Liver (tissue), 9 donors: Measurements from ENCODE around the gene PHKG2. TPM values are rescaled to one million over a fixed set of nuclear protein-coding genes. Genes with fewer than 3 reads are reported as not detected.

Experiments used
- DNase-seq: peaks from one replicate; pipeline ENCODE4 v3.0.0-alpha.2; 2017; ENCODE audit warnings: low spot score
- H3K27ac ChIP-seq, 2 donors: one replicate each; pipeline ENCODE4 v1.7.0; 2013; ENCODE audit warnings: inconsistent platforms in 2 of 2, low read length in 2 of 2, control low read depth in 1 of 2, low read depth in 1 of 2, mild to moderate bottlenecking in 1 of 2
- H3K27me3 ChIP-seq, 4 donors: one replicate each; pipeline versions ENCODE4 v1.6.1 to v1.7.0; 2013; ENCODE audit warnings: low read length in 3 of 4, inconsistent platforms in 1 of 4, mild to moderate bottlenecking in 1 of 4, moderate library complexity in 1 of 4; ENCODE audit not compliant: control insufficient read depth in 4 of 4, insufficient read depth in 4 of 4
- H3K36me3 ChIP-seq, 4 donors: one replicate each; pipeline versions ENCODE4 v1.6.1 to v1.7.0; 2013; ENCODE audit warnings: low read length in 3 of 4, mild to moderate bottlenecking in 3 of 4, low read depth in 1 of 4, moderate library complexity in 1 of 4; ENCODE audit not compliant: control insufficient read depth in 4 of 4, insufficient read depth in 3 of 4
- H3K4me1 ChIP-seq, 4 donors: one replicate each; pipeline versions ENCODE4 v1.6.1 to v1.7.0; 2013; ENCODE audit warnings: low read length in 3 of 4, mild to moderate bottlenecking in 3 of 4, moderate library complexity in 1 of 4; ENCODE audit not compliant: control insufficient read depth in 4 of 4, insufficient read depth in 4 of 4
- H3K4me3 ChIP-seq, 3 donors: one replicate each; pipeline versions ENCODE4 v1.6.1 to v1.7.0; 2013; ENCODE audit warnings: low read length in 3 of 3, control low read depth in 1 of 3, low read depth in 1 of 3, mild to moderate bottlenecking in 1 of 3
- H3K9ac ChIP-seq, 2 donors: one replicate each; pipeline ENCODE4 v1.7.0; 2013; ENCODE audit warnings: low read length in 2 of 2, mild to moderate bottlenecking in 2 of 2, moderate library complexity in 2 of 2, control low read depth in 1 of 2, low read depth in 1 of 2
- H3K9me3 ChIP-seq, 4 donors: one replicate each; pipeline versions ENCODE4 v1.6.1 to v1.7.0; 2013; ENCODE audit warnings: low read length in 3 of 4; ENCODE audit not compliant: control insufficient read depth in 4 of 4
- EGR1 ChIP-seq, 2 donors: IDR thresholded peaks; 2 replicates each; pipeline ENCODE4 v1.6.1; 2016 to 2018; ENCODE audit warnings: antibody characterized with exemption in 2 of 2, low read depth in 2 of 2
- FOXA1 ChIP-seq: IDR thresholded peaks from 2 replicates; pipeline ENCODE4 v1.6.1; 2016; ENCODE audit warnings: antibody characterized with exemption
- FOXA2 ChIP-seq: IDR thresholded peaks from 2 replicates; pipeline ENCODE4 v1.6.1; 2016; ENCODE audit warnings: antibody characterized with exemption
- GABPA ChIP-seq, 2 donors: IDR thresholded peaks in 1 of 2; conservative IDR thresholded peaks in 1 of 2; 2 replicates each; pipeline ENCODE4 v1.6.1; 2016; ENCODE audit warnings: antibody characterized with exemption in 2 of 2, mild to moderate bottlenecking in 1 of 2, moderate library complexity in 1 of 2
- HNF4A ChIP-seq, 2 donors: conservative IDR thresholded peaks; 2 replicates each; pipeline ENCODE4 v1.6.1; 2016; ENCODE audit warnings: antibody characterized with exemption in 2 of 2, mild to moderate bottlenecking in 2 of 2
- HNF4G ChIP-seq: IDR thresholded peaks from 2 replicates; pipeline ENCODE4 v1.6.1; 2016; ENCODE audit warnings: antibody characterized with exemption
- JUND ChIP-seq, 2 donors: IDR thresholded peaks; 2 replicates each; pipeline ENCODE4 v1.6.1; 2016; ENCODE audit warnings: antibody characterized with exemption in 2 of 2
- NR2F2 ChIP-seq: IDR thresholded peaks from 2 replicates; pipeline ENCODE4 v1.6.1; 2016; ENCODE audit warnings: antibody characterized with exemption
- RAD21 ChIP-seq, 2 donors: IDR thresholded peaks; 2 replicates each; pipeline ENCODE4 v1.6.1; 2016; ENCODE audit warnings: antibody characterized with exemption in 2 of 2, mild to moderate bottlenecking in 2 of 2
- RXRA ChIP-seq, 2 donors: IDR thresholded peaks; 2 replicates each; pipeline ENCODE4 v1.6.1; 2017 to 2018; ENCODE audit warnings: antibody characterized with exemption in 2 of 2, mild to moderate bottlenecking in 1 of 2
- SP1 ChIP-seq: IDR thresholded peaks from 2 replicates; pipeline ENCODE4 v1.6.1; 2018; ENCODE audit warnings: antibody characterized with exemption, mild to moderate bottlenecking
- TAF1 ChIP-seq: conservative IDR thresholded peaks from 2 replicates; pipeline ENCODE4 v1.6.1; 2016; ENCODE audit warnings: antibody characterized with exemption, mild to moderate bottlenecking
- YY1 ChIP-seq: IDR thresholded peaks from 2 replicates; pipeline ENCODE4 v1.6.1; 2016; ENCODE audit warnings: antibody characterized with exemption, mild to moderate bottlenecking
- WGBS: extraction: QIAGEN DNeasy Blood & Tissue Kit; methylation state at CpG from one replicate; pipeline ENCODE4 v1.1.7; 2013; 5-methylcytosine and 5-hydroxymethylcytosine counted together
- polyA plus RNA-seq, 2 donors: library from polyadenylated mRNA; stranded (reverse) in 1 of 2; unstranded in 1 of 2; fragments of 200-250 nt in 1 of 2; fragments of >200 nt in 1 of 2; fragmentation: Nextera tagmentation in 1 of 2; extraction: Ambion mirVana in 1 of 2; gene quantifications; one replicate each; pipeline versions ENCODE4 v1.2.1 to v1.2.3, GENCODE V29; 2013 to 2015
- total RNA-seq, 2 donors: library from RNA; depleted of rRNA; stranded (reverse); fragments of >200 nt; gene quantifications; one replicate each; pipeline ENCODE4 v1.2.3, GENCODE V29; 2014
- TF ChIP-seq, protein P1 (sequence below): IDR thresholded peaks from 2 replicates; pipeline ENCODE4 v1.6.1; 2016; ENCODE audit warnings: antibody characterized with exemption
- TF ChIP-seq, protein P2 (sequence below): IDR thresholded peaks from 2 replicates; pipeline ENCODE4 v1.6.1; 2016; ENCODE audit warnings: antibody characterized with exemption
- TF ChIP-seq, protein P3 (sequence below): fragments of 150-350 bp; IDR thresholded peaks from 2 replicates; pipeline ENCODE4 v1.5.1; 2017; ENCODE audit warnings: improper control_type of control experiment, low read depth, low read length; ENCODE audit not compliant: missing input control
- TF ChIP-seq, protein P4 (sequence below): IDR thresholded peaks from 2 replicates; pipeline ENCODE4 v1.6.1; 2016; ENCODE audit warnings: antibody characterized with exemption
- TF ChIP-seq, protein P5 (sequence below): IDR thresholded peaks from 2 replicates; pipeline ENCODE4 v1.6.1; 2016; ENCODE audit warnings: antibody characterized with exemption, mild to moderate bottlenecking
- donor health status: healthy.
- donor health status: healthy.
- donor health status: healthy.
- donor health status: healthy.
- donor health status: healthy.

The PHKG2 gene
- total and polyA plus RNA-seq, 4 donors, result 9.2 to 21.2 (median 17.9) TPM

DNA sequence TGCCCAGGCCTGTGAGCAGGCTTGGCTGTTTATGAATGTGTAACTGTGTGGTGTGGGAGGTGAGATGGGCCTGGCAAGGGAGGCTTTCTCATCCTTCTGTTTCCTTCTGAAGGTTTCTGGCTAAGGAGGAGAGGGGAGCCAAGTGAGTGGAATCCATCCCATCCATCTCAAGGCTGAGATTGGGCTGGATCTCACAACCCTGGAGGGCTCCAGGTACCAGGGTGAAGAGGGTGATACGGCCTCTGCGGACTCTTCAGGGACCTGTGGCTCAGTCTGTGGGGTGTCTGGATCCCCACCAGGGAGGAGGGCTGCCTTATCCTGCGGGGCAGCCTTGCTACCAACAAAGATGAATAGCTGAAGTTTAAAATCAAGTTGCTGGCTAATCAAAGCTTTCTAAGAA is 31.8 kb downstream of the PHKG2 start (continued):
- TF ChIP-seq, protein P1, sequence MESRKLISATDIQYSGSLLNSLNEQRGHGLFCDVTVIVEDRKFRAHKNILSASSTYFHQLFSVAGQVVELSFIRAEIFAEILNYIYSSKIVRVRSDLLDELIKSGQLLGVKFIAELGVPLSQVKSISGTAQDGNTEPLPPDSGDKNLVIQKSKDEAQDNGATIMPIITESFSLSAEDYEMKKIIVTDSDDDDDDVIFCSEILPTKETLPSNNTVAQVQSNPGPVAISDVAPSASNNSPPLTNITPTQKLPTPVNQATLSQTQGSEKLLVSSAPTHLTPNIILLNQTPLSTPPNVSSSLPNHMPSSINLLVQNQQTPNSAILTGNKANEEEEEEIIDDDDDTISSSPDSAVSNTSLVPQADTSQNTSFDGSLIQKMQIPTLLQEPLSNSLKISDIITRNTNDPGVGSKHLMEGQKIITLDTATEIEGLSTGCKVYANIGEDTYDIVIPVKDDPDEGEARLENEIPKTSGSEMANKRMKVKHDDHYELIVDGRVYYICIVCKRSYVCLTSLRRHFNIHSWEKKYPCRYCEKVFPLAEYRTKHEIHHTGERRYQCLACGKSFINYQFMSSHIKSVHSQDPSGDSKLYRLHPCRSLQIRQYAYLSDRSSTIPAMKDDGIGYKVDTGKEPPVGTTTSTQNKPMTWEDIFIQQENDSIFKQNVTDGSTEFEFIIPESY, result no peak
- no peak for TF ChIP-seq GABPA (IDR thresholded peaks at IDR 0.05 in 1 of 2, conservative IDR thresholded peaks at IDR 0.05 in 1 of 2)

DNA sequence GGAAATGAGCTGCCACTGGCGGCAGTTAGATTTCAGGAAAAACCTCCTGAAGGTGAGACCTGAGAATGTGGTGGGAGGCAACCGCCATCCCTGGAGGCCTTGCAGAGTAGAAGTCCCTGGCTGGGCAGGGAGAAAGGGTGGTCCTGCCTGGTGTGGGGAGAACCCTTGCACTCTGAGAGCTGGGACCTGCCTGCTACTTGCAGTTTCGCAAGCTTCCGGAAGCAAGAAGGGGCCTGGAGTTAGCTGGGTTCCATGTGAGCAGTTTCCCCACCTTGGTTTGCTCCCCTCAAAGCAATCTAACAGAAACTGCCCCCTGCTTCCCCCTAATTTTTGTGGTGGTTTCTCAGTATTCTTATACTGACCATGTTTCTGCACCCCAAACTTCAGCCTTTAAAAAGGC is 32.3 kb downstream of the PHKG2 start:
- Histone ChIP-seq H3K27me3 (no peaks in the 10 kb centered on the region), H3K9ac (no peak overlapping the region), H3K9me3 (no peaks in the 10 kb centered on the region), H3K27ac (no peak overlapping the region), H3K4me3 (no peak overlapping the region), H3K36me3 (peaks cover 0 to 17% (median 4%) of the 10 kb centered on the region in 4 donors), H3K4me1 (peaks cover 0 to 7% (median 0%) of the 10 kb centered on the region in 4 donors)
- no peak for DNase-seq
- TF ChIP-seq JUND (IDR thresholded peaks at IDR 0.05), result no peak
- TF ChIP-seq, protein P2, sequence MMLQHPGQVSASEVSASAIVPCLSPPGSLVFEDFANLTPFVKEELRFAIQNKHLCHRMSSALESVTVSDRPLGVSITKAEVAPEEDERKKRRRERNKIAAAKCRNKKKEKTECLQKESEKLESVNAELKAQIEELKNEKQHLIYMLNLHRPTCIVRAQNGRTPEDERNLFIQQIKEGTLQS, result no peak
- TF ChIP-seq, protein P3, sequence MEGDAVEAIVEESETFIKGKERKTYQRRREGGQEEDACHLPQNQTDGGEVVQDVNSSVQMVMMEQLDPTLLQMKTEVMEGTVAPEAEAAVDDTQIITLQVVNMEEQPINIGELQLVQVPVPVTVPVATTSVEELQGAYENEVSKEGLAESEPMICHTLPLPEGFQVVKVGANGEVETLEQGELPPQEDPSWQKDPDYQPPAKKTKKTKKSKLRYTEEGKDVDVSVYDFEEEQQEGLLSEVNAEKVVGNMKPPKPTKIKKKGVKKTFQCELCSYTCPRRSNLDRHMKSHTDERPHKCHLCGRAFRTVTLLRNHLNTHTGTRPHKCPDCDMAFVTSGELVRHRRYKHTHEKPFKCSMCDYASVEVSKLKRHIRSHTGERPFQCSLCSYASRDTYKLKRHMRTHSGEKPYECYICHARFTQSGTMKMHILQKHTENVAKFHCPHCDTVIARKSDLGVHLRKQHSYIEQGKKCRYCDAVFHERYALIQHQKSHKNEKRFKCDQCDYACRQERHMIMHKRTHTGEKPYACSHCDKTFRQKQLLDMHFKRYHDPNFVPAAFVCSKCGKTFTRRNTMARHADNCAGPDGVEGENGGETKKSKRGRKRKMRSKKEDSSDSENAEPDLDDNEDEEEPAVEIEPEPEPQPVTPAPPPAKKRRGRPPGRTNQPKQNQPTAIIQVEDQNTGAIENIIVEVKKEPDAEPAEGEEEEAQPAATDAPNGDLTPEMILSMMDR, result no peak
- TF ChIP-seq, protein P4, sequence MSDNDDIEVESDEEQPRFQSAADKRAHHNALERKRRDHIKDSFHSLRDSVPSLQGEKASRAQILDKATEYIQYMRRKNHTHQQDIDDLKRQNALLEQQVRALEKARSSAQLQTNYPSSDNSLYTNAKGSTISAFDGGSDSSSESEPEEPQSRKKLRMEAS, result no peak
- TF ChIP-seq EGR1 (IDR thresholded peaks at IDR 0.05; ENCODE audit: low read depth in 2 of 2), result no peak
- TF ChIP-seq RAD21 (IDR thresholded peaks at IDR 0.05), result no peak
- TF ChIP-seq HNF4G, result no peak
- no peak for TF ChIP-seq FOXA1
- 82% methylated on average over 4 of the region's 4 CpGs for whole genome bisulfite sequencing

DNA sequence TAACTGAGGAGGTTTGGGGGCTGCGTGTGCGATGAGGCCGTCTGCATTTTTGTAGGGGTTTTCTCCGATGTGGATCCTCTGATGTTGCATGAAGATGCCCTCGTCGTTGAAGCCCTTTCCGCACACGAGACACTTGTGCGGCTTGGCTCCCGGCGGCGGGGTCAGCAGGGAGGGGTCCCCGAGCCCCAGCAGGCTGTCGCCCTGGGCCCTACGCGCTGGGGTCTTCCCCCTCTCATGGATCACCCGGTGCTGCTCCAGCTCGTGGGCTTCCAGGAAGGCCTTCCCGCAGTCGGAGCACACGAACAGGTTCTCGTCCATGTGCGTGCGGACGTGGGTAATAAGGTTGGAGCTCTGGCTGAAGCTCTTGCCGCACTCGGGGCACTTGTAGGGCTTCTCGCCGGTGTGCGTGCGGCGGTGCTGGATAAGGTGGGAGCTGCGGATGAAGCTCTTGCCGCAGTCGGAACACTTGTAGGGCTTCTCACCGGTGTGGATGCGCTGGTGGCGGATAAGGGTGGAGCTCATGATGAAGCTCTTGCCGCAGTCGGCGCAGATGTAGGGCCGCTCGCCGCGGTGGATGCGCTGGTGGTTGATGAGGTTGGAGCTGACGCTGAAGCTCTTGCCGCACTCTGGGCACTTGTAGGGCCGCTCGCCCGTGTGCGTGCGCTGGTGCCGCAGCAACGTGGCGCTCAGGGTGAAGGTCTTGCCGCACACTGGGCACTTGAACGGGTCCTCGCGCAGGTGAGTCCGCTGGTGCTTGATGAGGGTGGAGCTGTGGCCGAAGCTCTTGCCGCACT is 34.5 kb downstream of the PHKG2 start:
- Histone ChIP-seq H3K9me3 (no peaks in the 10 kb centered on the region), H3K4me1 (peaks cover 5 to 19% (median 9%) of the 10 kb centered on the region in 4 donors), H3K36me3 (peaks cover 0 to 17% (median 4%) of the 10 kb centered on the region in 4 donors), H3K27ac (no peak overlapping the region), H3K9ac (no peak overlapping the region), H3K4me3 (no peak overlapping the region), H3K27me3 (no peaks in the 10 kb centered on the region)
- 97% methylated on average over 63 of the region's 63 CpGs for WGBS
- no peak for DNase-seq
- TF ChIP-seq TAF1 (no peak), NR2F2 (no peak), RXRA (IDR thresholded peaks at IDR 0.05) (no peak), HNF4A (conservative IDR thresholded peaks at IDR 0.05) (no peak), RAD21 (IDR thresholded peaks at IDR 0.05) (no peak), SP1 (no peak), EGR1 (IDR thresholded peaks at IDR 0.05; ENCODE audit: low read depth in 2 of 2) (no peak), FOXA2 (no peak), FOXA1 (no peak), HNF4G (no peak), JUND (IDR thresholded peaks at IDR 0.05) (no peak), YY1 (no peak), GABPA (IDR thresholded peaks at IDR 0.05 in 1 of 2, conservative IDR thresholded peaks at IDR 0.05 in 1 of 2) (no peak)
- TF ChIP-seq, protein P4, result no peak
- TF ChIP-seq, protein P2, result no peak
- TF ChIP-seq, protein P5, sequence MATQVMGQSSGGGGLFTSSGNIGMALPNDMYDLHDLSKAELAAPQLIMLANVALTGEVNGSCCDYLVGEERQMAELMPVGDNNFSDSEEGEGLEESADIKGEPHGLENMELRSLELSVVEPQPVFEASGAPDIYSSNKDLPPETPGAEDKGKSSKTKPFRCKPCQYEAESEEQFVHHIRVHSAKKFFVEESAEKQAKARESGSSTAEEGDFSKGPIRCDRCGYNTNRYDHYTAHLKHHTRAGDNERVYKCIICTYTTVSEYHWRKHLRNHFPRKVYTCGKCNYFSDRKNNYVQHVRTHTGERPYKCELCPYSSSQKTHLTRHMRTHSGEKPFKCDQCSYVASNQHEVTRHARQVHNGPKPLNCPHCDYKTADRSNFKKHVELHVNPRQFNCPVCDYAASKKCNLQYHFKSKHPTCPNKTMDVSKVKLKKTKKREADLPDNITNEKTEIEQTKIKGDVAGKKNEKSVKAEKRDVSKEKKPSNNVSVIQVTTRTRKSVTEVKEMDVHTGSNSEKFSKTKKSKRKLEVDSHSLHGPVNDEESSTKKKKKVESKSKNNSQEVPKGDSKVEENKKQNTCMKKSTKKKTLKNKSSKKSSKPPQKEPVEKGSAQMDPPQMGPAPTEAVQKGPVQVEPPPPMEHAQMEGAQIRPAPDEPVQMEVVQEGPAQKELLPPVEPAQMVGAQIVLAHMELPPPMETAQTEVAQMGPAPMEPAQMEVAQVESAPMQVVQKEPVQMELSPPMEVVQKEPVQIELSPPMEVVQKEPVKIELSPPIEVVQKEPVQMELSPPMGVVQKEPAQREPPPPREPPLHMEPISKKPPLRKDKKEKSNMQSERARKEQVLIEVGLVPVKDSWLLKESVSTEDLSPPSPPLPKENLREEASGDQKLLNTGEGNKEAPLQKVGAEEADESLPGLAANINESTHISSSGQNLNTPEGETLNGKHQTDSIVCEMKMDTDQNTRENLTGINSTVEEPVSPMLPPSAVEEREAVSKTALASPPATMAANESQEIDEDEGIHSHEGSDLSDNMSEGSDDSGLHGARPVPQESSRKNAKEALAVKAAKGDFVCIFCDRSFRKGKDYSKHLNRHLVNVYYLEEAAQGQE, result no peak
- TF ChIP-seq, protein P1, result no peak
